ENCODE data around the gene DYNC1I1.

DNA sequence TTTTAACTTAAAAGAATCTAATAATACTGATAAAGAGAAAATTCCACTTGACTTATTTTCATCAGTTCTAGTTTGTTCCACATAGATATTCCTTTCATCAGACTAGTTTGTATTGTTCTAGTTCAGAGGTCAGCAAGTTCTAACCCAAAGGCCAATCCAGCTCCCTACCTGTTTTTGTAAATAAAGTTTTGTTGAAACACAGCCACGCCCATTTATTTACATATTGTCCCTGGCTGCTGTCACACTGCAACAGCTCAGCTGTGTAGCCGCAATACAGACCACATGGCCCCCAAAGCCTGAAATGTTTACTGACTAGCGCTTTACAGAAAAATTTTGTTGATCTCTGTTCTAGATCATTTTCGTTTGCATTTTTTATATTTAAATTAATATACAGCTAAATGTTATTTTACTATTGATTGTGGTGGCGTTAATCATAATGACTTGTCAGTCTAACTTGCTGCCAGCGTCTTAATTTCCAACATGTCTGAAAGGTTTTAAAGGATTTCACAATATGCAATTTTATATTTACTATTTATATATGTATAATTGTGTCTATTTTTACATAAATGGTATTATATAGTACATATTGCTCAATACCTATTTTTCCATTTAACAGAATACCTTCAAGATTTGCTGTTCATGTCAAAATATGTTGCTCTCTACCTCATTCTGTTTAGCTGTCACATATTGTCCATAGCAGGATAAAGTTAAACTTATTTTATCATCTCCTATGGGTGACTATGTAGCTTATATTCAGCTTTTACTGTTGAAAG lies 159.3 kb downstream of the DYNC1I1 start:
- TF ChIP-seq, protein P1, sequence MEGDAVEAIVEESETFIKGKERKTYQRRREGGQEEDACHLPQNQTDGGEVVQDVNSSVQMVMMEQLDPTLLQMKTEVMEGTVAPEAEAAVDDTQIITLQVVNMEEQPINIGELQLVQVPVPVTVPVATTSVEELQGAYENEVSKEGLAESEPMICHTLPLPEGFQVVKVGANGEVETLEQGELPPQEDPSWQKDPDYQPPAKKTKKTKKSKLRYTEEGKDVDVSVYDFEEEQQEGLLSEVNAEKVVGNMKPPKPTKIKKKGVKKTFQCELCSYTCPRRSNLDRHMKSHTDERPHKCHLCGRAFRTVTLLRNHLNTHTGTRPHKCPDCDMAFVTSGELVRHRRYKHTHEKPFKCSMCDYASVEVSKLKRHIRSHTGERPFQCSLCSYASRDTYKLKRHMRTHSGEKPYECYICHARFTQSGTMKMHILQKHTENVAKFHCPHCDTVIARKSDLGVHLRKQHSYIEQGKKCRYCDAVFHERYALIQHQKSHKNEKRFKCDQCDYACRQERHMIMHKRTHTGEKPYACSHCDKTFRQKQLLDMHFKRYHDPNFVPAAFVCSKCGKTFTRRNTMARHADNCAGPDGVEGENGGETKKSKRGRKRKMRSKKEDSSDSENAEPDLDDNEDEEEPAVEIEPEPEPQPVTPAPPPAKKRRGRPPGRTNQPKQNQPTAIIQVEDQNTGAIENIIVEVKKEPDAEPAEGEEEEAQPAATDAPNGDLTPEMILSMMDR (conservative IDR thresholded peaks at IDR 0.05; ENCODE audit: low read depth, low read length): no peak
- no peak for TF ChIP-seq RCOR1 (IDR thresholded peaks at IDR 0.05; ENCODE audit: insufficient replicate concordance, low read length)
